Putamen (tissue), 1 donor: ENCODE measurements around the gene METTL8.
"Not testable (repeated sequence)": the region's sequence is repeated elsewhere in the genome, so short reads cannot be mapped to it uniquely, and the experiment has no call there.

ENCODE experiments used
- DNase-seq: peaks from one replicate; pipeline ENCODE4 v3.0.0-alpha.2; 2016; ENCODE audit warnings: low spot score

METTL8 gene

GRCh38 chr2:171430516-171431410 is 3.0 kb downstream of the METTL8 start:
- DNase-seq, result no peak

GRCh38 chr2:171422710-171423495 is 10.9 kb downstream of the METTL8 start:
- DNase-seq, result not testable (repeated sequence)

GRCh38 chr2:171420728-171421563 is 12.8 kb downstream of the METTL8 start:
- DNase-seq, result no peak

- no peak for DNase-seq
These were observed 14.5 kb downstream of the METTL8 start for GRCh38 chr2:171419333-171419732.

GRCh38 chr2:171416009-171416926 is 17.5 kb downstream of the METTL8 start:
- DNase-seq, result peak; percentile 72

- DNase-seq, result not testable (repeated sequence)
These were observed 19.1 kb downstream of the METTL8 start for GRCh38 chr2:171414645-171415044.

GRCh38 chr2:171412571-171413175 is 21.1 kb downstream of the METTL8 start:
- DNase-seq, result no peak

- no peak for DNase-seq
These were observed 21.9 kb downstream of the METTL8 start for GRCh38 chr2:171411791-171412483.

GRCh38 chr2:171411214-171411613 is 22.6 kb downstream of the METTL8 start:
- no peak for DNase-seq

GRCh38 chr2:171410624-171411023 is 23.2 kb downstream of the METTL8 start:
- no peak for DNase-seq

- no peak for DNase-seq
These were observed 23.7 kb downstream of the METTL8 start for GRCh38 chr2:171410101-171410500.

GRCh38 chr2:171409436-171409971 is 24.3 kb downstream of the METTL8 start:
- no peak for DNase-seq

- DNase-seq, result no peak
These were observed 26.1 kb downstream of the METTL8 start for GRCh38 chr2:171407676-171408044.

- no peak for DNase-seq
These were observed 26.6 kb downstream of the METTL8 start for GRCh38 chr2:171407030-171407675.

GRCh38 chr2:171406044-171406443 is 27.7 kb downstream of the METTL8 start:
- DNase-seq, result no peak

GRCh38 chr2:171405546-171405945 is 28.2 kb downstream of the METTL8 start:
- no peak for DNase-seq

GRCh38 chr2:171404719-171405118 is 29.1 kb downstream of the METTL8 start:
- no peak for DNase-seq

GRCh38 chr2:171404261-171404660 is 29.5 kb downstream of the METTL8 start:
- no peak for DNase-seq

- no peak for DNase-seq
These were observed 30.7 kb downstream of the METTL8 start for GRCh38 chr2:171402906-171403580.
